ENCODE results near the gene PTX4.

Gene PTX4

DNA sequence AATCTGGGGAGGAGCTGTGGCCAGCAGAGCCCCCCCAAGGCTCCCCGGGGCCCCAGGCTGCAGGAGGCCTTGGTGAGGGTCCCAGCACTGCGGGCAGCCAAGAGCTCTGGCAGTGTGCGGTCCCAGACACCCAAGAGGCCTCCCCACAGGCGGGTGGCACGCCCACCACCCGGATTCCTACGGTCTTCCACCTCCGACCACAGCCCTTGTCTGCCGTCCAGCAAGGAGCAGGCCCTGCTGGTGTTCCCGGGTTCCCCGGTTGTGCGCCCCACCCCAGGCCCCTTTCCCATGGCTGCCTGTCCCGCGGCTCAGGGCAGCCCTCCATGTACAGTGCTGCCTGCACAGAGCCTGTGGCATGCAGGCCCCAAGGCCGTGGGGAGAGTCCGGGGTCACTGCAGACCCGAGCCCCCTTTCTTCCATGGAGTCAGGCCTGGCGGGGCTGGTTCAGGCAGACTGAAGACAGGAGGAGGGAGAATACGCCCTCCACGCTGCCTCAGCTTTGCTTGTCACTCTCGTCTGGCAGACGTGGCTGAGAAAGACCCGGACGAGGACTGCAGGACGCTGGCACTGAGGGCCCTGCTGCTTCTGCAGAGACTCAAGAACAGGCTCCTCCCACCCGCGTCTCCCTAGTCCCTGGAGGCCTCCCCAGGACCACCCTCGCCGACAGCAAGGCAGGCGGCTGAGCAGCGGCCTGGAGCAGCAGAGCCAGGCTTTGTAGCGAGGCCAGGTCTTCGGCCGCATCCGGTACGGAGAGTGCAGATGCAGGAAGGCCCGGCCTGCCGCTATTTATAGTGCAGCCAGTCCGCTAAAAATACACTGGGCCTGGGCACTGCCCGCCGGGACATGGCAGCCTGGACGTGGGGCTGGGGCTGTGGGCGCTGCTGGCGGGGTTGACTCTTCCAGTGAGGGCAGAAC lies 20.8 kb upstream of the PTX4 start:
- Histone ChIP-seq H2AFZ (ENCODE audit: low read depth, low read length) (no peak overlapping the region), H3K4me1 (ENCODE audit: insufficient read depth, low read length) (no peaks in the 10 kb centered on the region), H3K27me3 (ENCODE audit: insufficient read depth, low read length, poor library complexity) (no peaks in the 10 kb centered on the region), H3K9me3 (ENCODE audit: insufficient read depth, low read length, severe bottlenecking) (no peaks in the 10 kb centered on the region), H3K4me2 (ENCODE audit: insufficient read depth, low read length) (no peak overlapping the region), H3K9ac (ENCODE audit: low read depth, low read length) (no peak overlapping the region), H4K20me1 (ENCODE audit: insufficient read depth, low read length) (no peaks in the 10 kb centered on the region; the same call in 1 of the 2 replicates), H3K36me3 (ENCODE audit: insufficient read depth, low read length) (peaks cover 62% of the 10 kb centered on the region), H3K4me3 (ENCODE audit: low read depth in 1 of 2, low read length in 2 of 2) (no peak overlapping the region), H3K27ac (ENCODE audit: low read length) (no peak overlapping the region), H3K79me2 (ENCODE audit: insufficient read depth, low read length) (no peaks in the 10 kb centered on the region)
- ATAC-seq (ENCODE audit: insufficient read depth, low read depth) (no peak), DNase-seq (no peak)
- TF ChIP-seq, protein P1, sequence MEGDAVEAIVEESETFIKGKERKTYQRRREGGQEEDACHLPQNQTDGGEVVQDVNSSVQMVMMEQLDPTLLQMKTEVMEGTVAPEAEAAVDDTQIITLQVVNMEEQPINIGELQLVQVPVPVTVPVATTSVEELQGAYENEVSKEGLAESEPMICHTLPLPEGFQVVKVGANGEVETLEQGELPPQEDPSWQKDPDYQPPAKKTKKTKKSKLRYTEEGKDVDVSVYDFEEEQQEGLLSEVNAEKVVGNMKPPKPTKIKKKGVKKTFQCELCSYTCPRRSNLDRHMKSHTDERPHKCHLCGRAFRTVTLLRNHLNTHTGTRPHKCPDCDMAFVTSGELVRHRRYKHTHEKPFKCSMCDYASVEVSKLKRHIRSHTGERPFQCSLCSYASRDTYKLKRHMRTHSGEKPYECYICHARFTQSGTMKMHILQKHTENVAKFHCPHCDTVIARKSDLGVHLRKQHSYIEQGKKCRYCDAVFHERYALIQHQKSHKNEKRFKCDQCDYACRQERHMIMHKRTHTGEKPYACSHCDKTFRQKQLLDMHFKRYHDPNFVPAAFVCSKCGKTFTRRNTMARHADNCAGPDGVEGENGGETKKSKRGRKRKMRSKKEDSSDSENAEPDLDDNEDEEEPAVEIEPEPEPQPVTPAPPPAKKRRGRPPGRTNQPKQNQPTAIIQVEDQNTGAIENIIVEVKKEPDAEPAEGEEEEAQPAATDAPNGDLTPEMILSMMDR (IDR thresholded peaks at IDR 0.05; ENCODE audit: borderline replicate concordance, extremely low read depth, low read length, poor library complexity, severe bottlenecking), result no peak
- TF ChIP-seq EZH2 (IDR thresholded peaks at IDR 0.05; ENCODE audit: borderline replicate concordance, low read depth, low read length, severe bottlenecking), result no peak

DNA sequence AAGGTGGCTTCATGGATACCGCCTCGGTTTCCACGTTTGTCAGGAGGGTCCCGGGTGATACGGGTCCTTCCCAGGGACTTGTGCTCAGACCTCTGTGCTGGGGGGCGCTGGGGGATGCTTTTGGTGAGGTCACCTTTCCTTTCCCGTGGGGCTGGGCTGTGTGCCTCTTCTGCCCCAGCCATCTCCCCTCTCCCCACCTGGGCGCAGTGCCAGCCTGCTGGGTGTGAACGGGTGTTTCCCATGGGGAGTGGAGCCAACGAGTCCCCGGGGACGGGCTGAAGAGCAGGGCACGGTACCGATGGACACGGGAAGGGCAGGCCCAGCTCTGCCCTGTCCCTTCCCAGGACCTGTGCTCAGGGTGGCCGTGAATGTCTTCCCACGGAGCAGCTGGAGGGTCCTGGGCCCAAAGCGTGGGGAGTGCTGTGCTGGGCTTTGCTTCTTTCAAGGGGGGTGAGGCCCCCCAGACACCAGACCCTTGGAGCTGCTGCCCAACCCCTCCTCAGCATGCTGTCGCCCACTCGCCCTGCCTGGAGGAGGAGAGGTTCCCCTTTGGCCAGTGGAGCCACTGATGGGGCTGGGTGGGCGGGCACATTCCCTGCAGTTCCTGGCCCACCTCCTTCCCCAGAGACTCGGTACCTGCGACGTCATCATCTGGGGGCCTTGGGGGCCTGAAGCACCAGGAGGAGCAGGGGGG lies 19.9 kb upstream of the PTX4 start:
- no peaks in the 10 kb centered on the region; the same call in 1 of the 2 replicates for H4K20me1 ChIP-seq (ENCODE audit: insufficient read depth, low read length)
- H3K27me3 ChIP-seq (ENCODE audit: insufficient read depth, low read length, poor library complexity), result no peaks in the 10 kb centered on the region
- H3K9ac ChIP-seq (ENCODE audit: low read depth, low read length), result no peak overlapping the region
- no peak overlapping the region for H3K27ac ChIP-seq (ENCODE audit: low read length)
- TF ChIP-seq, protein P1 (IDR thresholded peaks at IDR 0.05; ENCODE audit: borderline replicate concordance, extremely low read depth, low read length, poor library complexity, severe bottlenecking), result no peak
- no peak for TF ChIP-seq EZH2 (IDR thresholded peaks at IDR 0.05; ENCODE audit: borderline replicate concordance, low read depth, low read length, severe bottlenecking)
- no peaks in the 10 kb centered on the region for H3K9me3 ChIP-seq (ENCODE audit: insufficient read depth, low read length, severe bottlenecking)
- peaks cover 62% of the 10 kb centered on the region for H3K36me3 ChIP-seq (ENCODE audit: insufficient read depth, low read length)
- H3K4me3 ChIP-seq (ENCODE audit: low read depth in 1 of 2, low read length in 2 of 2), result no peak overlapping the region
- no peaks in the 10 kb centered on the region for H3K4me1 ChIP-seq (ENCODE audit: insufficient read depth, low read length)
- no peak overlapping the region for H3K4me2 ChIP-seq (ENCODE audit: insufficient read depth, low read length)
- ATAC-seq (ENCODE audit: insufficient read depth, low read depth) (no peak), DNase-seq (no peak)
- H2AFZ ChIP-seq (ENCODE audit: low read depth, low read length), result no peak overlapping the region
- H3K79me2 ChIP-seq (ENCODE audit: insufficient read depth, low read length), result no peaks in the 10 kb centered on the region

DNA sequence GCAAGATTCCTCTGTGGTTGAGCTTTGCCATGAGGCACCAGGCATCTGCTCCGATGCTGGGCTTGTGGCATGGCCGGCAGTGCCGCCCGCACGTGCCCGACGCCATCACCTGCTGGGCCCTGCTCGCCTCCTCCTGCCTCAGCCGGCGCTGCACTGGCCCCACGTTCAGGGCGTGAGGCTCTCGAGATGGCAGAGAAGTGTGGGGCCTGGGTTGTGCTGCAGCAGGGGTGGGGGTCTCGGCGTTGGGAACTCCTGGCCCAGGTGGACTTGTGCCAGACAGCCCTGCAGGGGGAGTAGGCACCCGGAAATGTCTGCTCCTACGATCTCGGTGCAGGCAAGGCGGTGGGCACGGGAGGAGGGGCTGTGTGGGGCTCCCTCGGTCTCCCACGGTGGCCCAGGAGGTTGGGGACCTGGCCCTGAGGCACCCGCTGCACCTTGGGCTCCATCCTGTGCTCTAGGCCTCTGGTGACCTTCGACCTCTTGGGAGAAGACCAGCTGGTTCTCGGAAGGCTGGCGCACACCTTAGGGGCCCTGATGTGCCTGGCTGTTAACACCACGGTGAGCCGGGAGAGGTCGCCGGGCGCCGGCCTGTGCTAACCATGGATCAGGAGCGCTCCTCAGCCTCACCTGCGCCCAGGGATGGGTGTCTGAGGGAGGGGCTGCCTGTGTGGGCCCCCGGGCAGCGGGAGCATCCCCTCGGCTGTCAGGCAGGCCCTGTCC lies 17.9 kb upstream of the PTX4 start:
- no peaks in the 10 kb centered on the region for H3K9me3 ChIP-seq (ENCODE audit: insufficient read depth, low read length, severe bottlenecking)
- H4K20me1 ChIP-seq (ENCODE audit: insufficient read depth, low read length), result peaks cover 3% of the 10 kb centered on the region
- peaks cover 80% of the 10 kb centered on the region for H3K36me3 ChIP-seq (ENCODE audit: insufficient read depth, low read length)

More for the DNA sequence above, 17.9 kb upstream of the PTX4 start:
- no peaks in the 10 kb centered on the region for H3K27me3 ChIP-seq (ENCODE audit: insufficient read depth, low read length, poor library complexity)
- no peak overlapping the region for H3K27ac ChIP-seq (ENCODE audit: low read length)
- H2AFZ ChIP-seq (ENCODE audit: low read depth, low read length), result no peak overlapping the region
- no peaks in the 10 kb centered on the region for H3K4me1 ChIP-seq (ENCODE audit: insufficient read depth, low read length)
- no peak overlapping the region for H3K9ac ChIP-seq (ENCODE audit: low read depth, low read length)
- H3K79me2 ChIP-seq (ENCODE audit: insufficient read depth, low read length), result no peaks in the 10 kb centered on the region
- ATAC-seq (ENCODE audit: insufficient read depth, low read depth) (no peak), DNase-seq (no peak)
- TF ChIP-seq, protein P1 (IDR thresholded peaks at IDR 0.05; ENCODE audit: borderline replicate concordance, extremely low read depth, low read length, poor library complexity, severe bottlenecking), result no peak
- no peak for TF ChIP-seq EZH2 (IDR thresholded peaks at IDR 0.05; ENCODE audit: borderline replicate concordance, low read depth, low read length, severe bottlenecking)
- no peak overlapping the region for H3K4me2 ChIP-seq (ENCODE audit: insufficient read depth, low read length)
- no peak overlapping the region for H3K4me3 ChIP-seq (ENCODE audit: low read depth in 1 of 2, low read length in 2 of 2)

Data from DND-41 (cell line).